Measurements from ENCODE around the gene SLC4A1AP. TPM values are rescaled to one million over a fixed set of nuclear protein-coding genes. Genes with fewer than 3 reads are reported as not detected.

The SLC4A1AP gene
- total and polyA plus RNA-seq, 10 of the 15 experiments (the other 5 are each of a cell fraction or from before 2014, with no cell fraction given): 6.5 to 30.1 (median 21.5) TPM

- WGBS (ENCODE audit: insufficient coverage, insufficient replicate concordance, low lambda C conversion rate, missing lambda C conversion rate): 82% methylated on average over 9 of the region's 9 CpGs
- TF ChIP-seq RELA (IDR thresholded peaks at IDR 0.05; ENCODE audit: borderline replicate concordance, partially characterized antibody) (no peak), HDAC6 (IDR thresholded peaks at IDR 0.05; ENCODE audit: unreplicated experiment) (no peak), ZBTB33 (IDR thresholded peaks at IDR 0.05) (no peak), ZNF24 (IDR thresholded peaks at IDR 0.05) (no peak), BHLHE40 (IDR thresholded peaks at IDR 0.05; ENCODE audit: borderline replicate concordance in 1 of 2, low read depth in 2 of 2, low read length in 1 of 2) (no peak), ZNF217 (IDR thresholded peaks at IDR 0.05) (no peak), HDGF (IDR thresholded peaks at IDR 0.05) (no peak), CBX5 (IDR thresholded peaks at IDR 0.05; ENCODE audit: low read depth) (no peak), IRF5 (IDR thresholded peaks at IDR 0.05; ENCODE audit: borderline replicate concordance) (no peak), TBL1XR1 (IDR thresholded peaks at IDR 0.05; ENCODE audit: low read depth, low read length) (no peak), ZNF622 (IDR thresholded peaks at IDR 0.05) (no peak), ASH2L (IDR thresholded peaks at IDR 0.05; ENCODE audit: borderline replicate concordance, low read depth) (no peak), BACH1 (IDR thresholded peaks at IDR 0.05; ENCODE audit: borderline replicate concordance) (no peak), IRF4 (IDR thresholded peaks at IDR 0.05; ENCODE audit: low read depth, low read length) (no peak), IKZF2 (IDR thresholded peaks at IDR 0.05) (no peak)
- TF ChIP-seq, protein P1, sequence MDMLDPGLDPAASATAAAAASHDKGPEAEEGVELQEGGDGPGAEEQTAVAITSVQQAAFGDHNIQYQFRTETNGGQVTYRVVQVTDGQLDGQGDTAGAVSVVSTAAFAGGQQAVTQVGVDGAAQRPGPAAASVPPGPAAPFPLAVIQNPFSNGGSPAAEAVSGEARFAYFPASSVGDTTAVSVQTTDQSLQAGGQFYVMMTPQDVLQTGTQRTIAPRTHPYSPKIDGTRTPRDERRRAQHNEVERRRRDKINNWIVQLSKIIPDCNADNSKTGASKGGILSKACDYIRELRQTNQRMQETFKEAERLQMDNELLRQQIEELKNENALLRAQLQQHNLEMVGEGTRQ (IDR thresholded peaks at IDR 0.05; ENCODE audit: borderline replicate concordance, low read depth, low read length): no peak
- TF ChIP-seq, protein P2, sequence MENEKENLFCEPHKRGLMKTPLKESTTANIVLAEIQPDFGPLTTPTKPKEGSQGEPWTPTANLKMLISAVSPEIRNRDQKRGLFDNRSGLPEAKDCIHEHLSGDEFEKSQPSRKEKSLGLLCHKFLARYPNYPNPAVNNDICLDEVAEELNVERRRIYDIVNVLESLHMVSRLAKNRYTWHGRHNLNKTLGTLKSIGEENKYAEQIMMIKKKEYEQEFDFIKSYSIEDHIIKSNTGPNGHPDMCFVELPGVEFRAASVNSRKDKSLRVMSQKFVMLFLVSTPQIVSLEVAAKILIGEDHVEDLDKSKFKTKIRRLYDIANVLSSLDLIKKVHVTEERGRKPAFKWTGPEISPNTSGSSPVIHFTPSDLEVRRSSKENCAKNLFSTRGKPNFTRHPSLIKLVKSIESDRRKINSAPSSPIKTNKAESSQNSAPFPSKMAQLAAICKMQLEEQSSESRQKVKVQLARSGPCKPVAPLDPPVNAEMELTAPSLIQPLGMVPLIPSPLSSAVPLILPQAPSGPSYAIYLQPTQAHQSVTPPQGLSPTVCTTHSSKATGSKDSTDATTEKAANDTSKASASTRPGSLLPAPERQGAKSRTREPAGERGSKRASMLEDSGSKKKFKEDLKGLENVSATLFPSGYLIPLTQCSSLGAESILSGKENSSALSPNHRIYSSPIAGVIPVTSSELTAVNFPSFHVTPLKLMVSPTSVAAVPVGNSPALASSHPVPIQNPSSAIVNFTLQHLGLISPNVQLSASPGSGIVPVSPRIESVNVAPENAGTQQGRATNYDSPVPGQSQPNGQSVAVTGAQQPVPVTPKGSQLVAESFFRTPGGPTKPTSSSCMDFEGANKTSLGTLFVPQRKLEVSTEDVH (IDR thresholded peaks at IDR 0.05; ENCODE audit: low read depth, partially characterized antibody): no peak
- TF ChIP-seq, protein P3, sequence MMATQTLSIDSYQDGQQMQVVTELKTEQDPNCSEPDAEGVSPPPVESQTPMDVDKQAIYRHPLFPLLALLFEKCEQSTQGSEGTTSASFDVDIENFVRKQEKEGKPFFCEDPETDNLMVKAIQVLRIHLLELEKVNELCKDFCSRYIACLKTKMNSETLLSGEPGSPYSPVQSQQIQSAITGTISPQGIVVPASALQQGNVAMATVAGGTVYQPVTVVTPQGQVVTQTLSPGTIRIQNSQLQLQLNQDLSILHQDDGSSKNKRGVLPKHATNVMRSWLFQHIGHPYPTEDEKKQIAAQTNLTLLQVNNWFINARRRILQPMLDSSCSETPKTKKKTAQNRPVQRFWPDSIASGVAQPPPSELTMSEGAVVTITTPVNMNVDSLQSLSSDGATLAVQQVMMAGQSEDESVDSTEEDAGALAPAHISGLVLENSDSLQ (IDR thresholded peaks at IDR 0.05): no peak
Observed at GRCh38 chr2:27742571-27742970, 78.9 kb downstream of the SLC4A1AP start.

More at GRCh38 chr2:27742571-27742970, 78.9 kb downstream of the SLC4A1AP start:
- Histone ChIP-seq H3K27me3 (replicated peaks in 1 of 2; ENCODE audit: control insufficient read depth in 2 of 2, insufficient read depth in 2 of 2, low read length in 1 of 2) (peaks cover 0 to 2% of the 10 kb centered on the region in 2 experiments; a peak in 1 of 4 replicates), H2AFZ (ENCODE audit: control insufficient read depth, low read depth, low read length) (no peak overlapping the region), H3K4me3 (no peak overlapping the region), H3K9ac (ENCODE audit: control insufficient read depth, insufficient read depth, low read length) (no peak overlapping the region), H3K36me3 (ENCODE audit: control insufficient read depth in 2 of 2, insufficient read depth in 2 of 2, low read length in 1 of 2) (no peaks in the 10 kb centered on the region), H3K9me3 (replicated peaks; ENCODE audit: control insufficient read depth, insufficient read depth, low read length) (no peaks in the 10 kb centered on the region), H3K4me2 (ENCODE audit: control insufficient read depth, insufficient read depth) (no peak overlapping the region), H3K79me2 (ENCODE audit: control insufficient read depth, insufficient read depth, low read length) (no peaks in the 10 kb centered on the region), H4K20me1 (ENCODE audit: control insufficient read depth, insufficient read depth) (no peaks in the 10 kb centered on the region), H3K27ac (ENCODE audit: control insufficient read depth, insufficient read depth) (no peak overlapping the region), H3K4me1 (ENCODE audit: control insufficient read depth, insufficient read depth, low read length) (no peaks in the 10 kb centered on the region)
- CTCF ChIA-PET: no interaction called here
- RAD21 ChIA-PET (ENCODE audit: unreplicated experiment): no interaction called here
- DNase-seq (ENCODE audit: low read depth, low spot score) (no peak), FAIRE-seq (no peak), ATAC-seq (no peak)
- intact Hi-C loops (cut with micrococcal nuclease; ENCODE audit: unreplicated experiment): no loop called here
- BruUV-seq (replicated peaks): no TSS peak
- SMC1A ChIA-PET (ENCODE audit: uncharacterized antibody, unreplicated experiment): no interaction called here
- POLR2A ChIA-PET: no interaction called here
- in situ Hi-C loops (cut with MboI): no loop called here
